Lower leg skin (tissue), 4 donors: Measurements from ENCODE around the gene PAX5. TPM values are rescaled to one million over a fixed set of nuclear protein-coding genes. Genes with fewer than 3 reads are reported as not detected.

Experiments used
- DNase-seq, 2 donors: peaks; one replicate each; pipeline ENCODE4 v3.0.0-alpha.2; 2019; ENCODE audit warnings: low spot score in 2 of 2
- H3K4me3 ChIP-seq: fragments of 200-600 bp; sonication (generic); 2 replicates; pipeline ENCODE4 v1.5.1; 2017; ENCODE audit warnings: mild to moderate bottlenecking, low read depth; ENCODE audit not compliant: poor library complexity, severe bottlenecking
- POLR2A ChIP-seq, 2 donors: fragments of 450-650 bp; IDR thresholded peaks; one replicate each; pipeline ENCODE4 v1.6.1; 2016 to 2017; ENCODE audit warnings: antibody characterized with exemption in 2 of 2, mild to moderate bottlenecking in 1 of 2, moderate library complexity in 1 of 2
- WGBS, 2 donors: methylation state at CpG; one replicate each; pipeline ENCODE4 v1.1.5; 2018; 5-methylcytosine and 5-hydroxymethylcytosine counted together
- intact Hi-C: fragments of 100-400 bp; cut with DNase I; formaldehyde crosslinking; loops from one replicate; pipeline ENCODE4 v1.15.0; 2023; ENCODE audit warnings: low total_unique reads
- microRNA-seq, 2 donors: library from miRNA; unstranded; fragments of <30 nt; microRNA quantifications; one replicate each; pipeline ENCODE4, GENCODE V29; 2016; ENCODE audit warnings: borderline replicate concordance in 2 of 2, borderline number of aligned reads in 1 of 2
- total RNA-seq, 4 donors: library from RNA; depleted of rRNA; stranded (reverse); fragments of >200 nt; gene quantifications; one replicate each; pipeline ENCODE4 v1.1.0, GENCODE V29; 2016
- TF ChIP-seq, protein P1 (sequence below), 3 donors: fragments of 450-650 bp; IDR thresholded peaks; one replicate each; pipeline ENCODE4 v1.5.1; 2016; ENCODE audit warnings: antibody characterized with exemption in 3 of 3, mild to moderate bottlenecking in 3 of 3, moderate library complexity in 2 of 3

PAX5 gene
- total RNA-seq, 4 donors from 2014 or later, result 0.02 to 0.08 (median 0.03) TPM; not detected in 1

- no peak overlapping the region for H3K4me3 ChIP-seq
- intact Hi-C loops, result no loop called here
- TF ChIP-seq POLR2A (IDR thresholded peaks at IDR 0.05), result no peak
- TF ChIP-seq, protein P1, sequence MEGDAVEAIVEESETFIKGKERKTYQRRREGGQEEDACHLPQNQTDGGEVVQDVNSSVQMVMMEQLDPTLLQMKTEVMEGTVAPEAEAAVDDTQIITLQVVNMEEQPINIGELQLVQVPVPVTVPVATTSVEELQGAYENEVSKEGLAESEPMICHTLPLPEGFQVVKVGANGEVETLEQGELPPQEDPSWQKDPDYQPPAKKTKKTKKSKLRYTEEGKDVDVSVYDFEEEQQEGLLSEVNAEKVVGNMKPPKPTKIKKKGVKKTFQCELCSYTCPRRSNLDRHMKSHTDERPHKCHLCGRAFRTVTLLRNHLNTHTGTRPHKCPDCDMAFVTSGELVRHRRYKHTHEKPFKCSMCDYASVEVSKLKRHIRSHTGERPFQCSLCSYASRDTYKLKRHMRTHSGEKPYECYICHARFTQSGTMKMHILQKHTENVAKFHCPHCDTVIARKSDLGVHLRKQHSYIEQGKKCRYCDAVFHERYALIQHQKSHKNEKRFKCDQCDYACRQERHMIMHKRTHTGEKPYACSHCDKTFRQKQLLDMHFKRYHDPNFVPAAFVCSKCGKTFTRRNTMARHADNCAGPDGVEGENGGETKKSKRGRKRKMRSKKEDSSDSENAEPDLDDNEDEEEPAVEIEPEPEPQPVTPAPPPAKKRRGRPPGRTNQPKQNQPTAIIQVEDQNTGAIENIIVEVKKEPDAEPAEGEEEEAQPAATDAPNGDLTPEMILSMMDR (IDR thresholded peaks at IDR 0.05), result no peak
- no peak for DNase-seq
- WGBS, 2 donors, result 71 to 73% methylated on average over 9 of the region's 9 CpGs
Measured at GRCh38 chr9:36791222-36791950, 242.7 kb downstream of the PAX5 start.

- WGBS, 2 donors, result 41 to 48% methylated on average over 3 of the region's 3 CpGs
- H3K4me3 ChIP-seq, result no peak overlapping the region
- DNase-seq, result no peak
- intact Hi-C loops, result no loop called here
- TF ChIP-seq POLR2A (IDR thresholded peaks at IDR 0.05), result no peak
- TF ChIP-seq, protein P1 (IDR thresholded peaks at IDR 0.05), result no peak
Measured at GRCh38 chr9:36789886-36790285, 244.2 kb downstream of the PAX5 start.

- TF ChIP-seq, protein P1 (IDR thresholded peaks at IDR 0.05), result no peak
- no peak for TF ChIP-seq POLR2A (IDR thresholded peaks at IDR 0.05)
- intact Hi-C loops, result no loop called here
Measured at GRCh38 chr9:36788534-36788933, 245.5 kb downstream of the PAX5 start.

GRCh38 chr9:36787709-36788108 lies 246.4 kb downstream of the PAX5 start:
- 43 to 51% methylated on average over 3 of the region's 3 CpGs for WGBS, 2 donors
- intact Hi-C loops, result no loop called here
- H3K4me3 ChIP-seq, result no peak overlapping the region
- TF ChIP-seq, protein P1 (IDR thresholded peaks at IDR 0.05), result no peak
- no peak for TF ChIP-seq POLR2A (IDR thresholded peaks at IDR 0.05)
- no peak for DNase-seq

More at GRCh38 chr9:36788534-36788933, 245.5 kb downstream of the PAX5 start:
- DNase-seq, result no peak
- WGBS, 2 donors, result 44 to 49% methylated on average over 5 of the region's 5 CpGs
- no peak overlapping the region for H3K4me3 ChIP-seq

Small RNA genes within 50 kb of the gene (microRNA-seq; reads per million reads assigned to microRNA genes)
- gene MIR4475 (0 reads per million in 2 donors), gene MIR4476 (0 reads per million in 2 donors), gene MIR4540 (0 reads per million in 2 donors)

Other genes starting within 250 kb of the PAX5 start
- gene ZCCHC7, start 86.3 kb upstream of the PAX5 start, total RNA-seq, result 10 to 100 TPM; 12.2 to 17.6 (median 15.7) TPM